Fibroblast of lung (primary cell): ENCODE measurements around the gene STOML1. TPM values are rescaled to one million over a fixed set of nuclear protein-coding genes. Genes with fewer than 3 reads are reported as not detected.

Source experiments
- DNase-seq, 2 donors: peaks; one replicate each; pipeline versions ENCODE4 v3.0.0 to v3.0.0-alpha.2; 2010; ENCODE audit warnings: low read depth in 2 of 2
- H2AFZ ChIP-seq: 2 replicates; pipeline ENCODE4 v1.5.1; 2012; ENCODE audit warnings: low read length, control low read depth, inconsistent platforms
- H3K27ac ChIP-seq: 2 replicates; pipeline ENCODE4 v1.5.1; 2011; ENCODE audit warnings: low read length, control low read depth; ENCODE audit not compliant: insufficient read depth
- H3K27me3 ChIP-seq: 2 replicates; pipeline ENCODE4 v1.5.1; 2011; ENCODE audit warnings: mild to moderate bottlenecking, low read length; ENCODE audit not compliant: control insufficient read depth, insufficient read depth
- H3K36me3 ChIP-seq: 2 replicates; pipeline ENCODE4 v1.5.1; 2011; ENCODE audit warnings: low read length; ENCODE audit not compliant: control insufficient read depth, insufficient read depth
- H3K4me1 ChIP-seq: 2 replicates; pipeline ENCODE4 v1.5.1; 2011; ENCODE audit warnings: low read length; ENCODE audit not compliant: control insufficient read depth, insufficient read depth; ENCODE audit errors: extremely low read depth
- H3K4me2 ChIP-seq: 2 replicates; pipeline ENCODE4 v1.5.1; 2011; ENCODE audit warnings: low read length, control low read depth; ENCODE audit not compliant: insufficient read depth; ENCODE audit errors: extremely low read depth
- H3K4me3 ChIP-seq, 4 experiments: fragments of 200-600 bp in 1 of 4; sonication (generic) in 1 of 4; replicated peaks in 1 of 4; 2 replicates each; pipeline ENCODE4 v1.5.1; 2011 to 2016; ENCODE audit warnings: low read length in 4 of 4, low read depth in 3 of 4, mild to moderate bottlenecking in 3 of 4, control low read depth in 2 of 4, inconsistent platforms in 1 of 4, mixed read lengths in 1 of 4; ENCODE audit not compliant: insufficient read depth in 1 of 4; ENCODE audit errors: control extremely low read depth in 1 of 4
- H3K79me2 ChIP-seq: 2 replicates; pipeline ENCODE4 v1.5.1; 2012; ENCODE audit warnings: mild to moderate bottlenecking, low read length, inconsistent platforms; ENCODE audit not compliant: control insufficient read depth, insufficient read depth
- H3K9ac ChIP-seq: 2 replicates; pipeline ENCODE4 v1.5.1; 2011; ENCODE audit warnings: mild to moderate bottlenecking, low read length, control low read depth; ENCODE audit not compliant: insufficient read depth
- H3K9me3 ChIP-seq: 2 replicates; pipeline ENCODE4 v1.5.1; 2012; ENCODE audit warnings: low read depth, low read length; ENCODE audit not compliant: control insufficient read depth, insufficient read depth
- H4K20me1 ChIP-seq: 2 replicates; pipeline ENCODE4 v1.5.1; 2011; ENCODE audit warnings: low read length; ENCODE audit not compliant: control insufficient read depth, insufficient read depth; ENCODE audit errors: extremely low read depth
- EZH2 ChIP-seq: IDR thresholded peaks from 2 replicates; pipeline ENCODE4 v1.5.1; 2012; ENCODE audit warnings: low read length, control low read depth, mild to moderate bottlenecking; ENCODE audit errors: missing control alignments
- polyA plus RNA-seq, 2 donors: library from polyadenylated mRNA; depleted of rRNA in 1 of 2; stranded (reverse) in 1 of 2; unstranded in 1 of 2; fragments of >200 nt; gene quantifications; 2 replicates each; pipeline ENCODE4 v1.2.1, GENCODE V29; 2011 to 2012; ENCODE audit warnings: missing spikeins in 1 of 2
- total RNA-seq: library from RNA; depleted of rRNA; stranded (reverse); fragments of >200 nt; gene quantifications from 2 replicates; pipeline ENCODE4 v1.2.1, GENCODE V29; 2014
- TF ChIP-seq, protein P1 (sequence below), 2 donors: IDR thresholded peaks in 1 of 2; conservative IDR thresholded peaks in 1 of 2; 1 replicate in 1 of 2; 2 replicates in 1 of 2; pipeline ENCODE4 v1.5.1; 2011 to 2012; ENCODE audit warnings: low read length in 2 of 2, control low read depth in 1 of 2, inconsistent platforms in 1 of 2, low read depth in 1 of 2, mild to moderate bottlenecking in 1 of 2

Gene STOML1
- total and polyA plus RNA-seq, 2 donors (not counting 1 experiment from before 2014, with no cell fraction given): 9.8 to 24.8 TPM

DNA sequence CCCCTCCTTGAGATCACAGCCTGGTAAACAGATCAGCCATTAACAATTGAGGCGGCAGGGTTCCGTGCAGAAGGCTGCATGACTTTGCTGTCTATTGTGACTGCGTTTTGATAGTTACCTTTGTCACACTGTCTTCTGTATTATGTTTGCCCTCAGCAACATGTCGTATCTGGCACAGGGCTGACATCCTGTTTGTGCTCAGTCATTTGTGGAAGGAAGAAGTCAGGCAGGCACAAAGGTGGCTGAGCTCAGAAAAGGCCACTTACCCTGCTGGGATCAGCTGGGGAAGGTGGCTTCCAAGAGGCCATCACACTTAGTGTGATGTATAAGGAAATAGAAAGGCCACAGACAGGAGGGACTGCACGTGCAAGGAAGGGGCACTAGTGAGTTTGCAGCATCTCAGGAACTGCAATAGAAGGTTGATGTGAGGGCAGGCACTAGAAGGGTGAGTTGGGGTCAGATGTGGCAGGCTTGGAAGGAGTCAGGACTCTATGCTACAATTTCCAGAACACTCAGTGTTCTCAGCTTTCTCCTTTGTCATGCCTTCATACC is 15.8 kb upstream of the STOML1 start:
- H3K27me3 ChIP-seq: no peaks in the 10 kb centered on the region
- no peak overlapping the region for H3K9ac ChIP-seq
- H4K20me1 ChIP-seq: peaks cover 4% of the 10 kb centered on the region
- no peak for DNase-seq
- no peak overlapping the region for H3K4me3 ChIP-seq
- no peak for TF ChIP-seq EZH2
- TF ChIP-seq, protein P1, sequence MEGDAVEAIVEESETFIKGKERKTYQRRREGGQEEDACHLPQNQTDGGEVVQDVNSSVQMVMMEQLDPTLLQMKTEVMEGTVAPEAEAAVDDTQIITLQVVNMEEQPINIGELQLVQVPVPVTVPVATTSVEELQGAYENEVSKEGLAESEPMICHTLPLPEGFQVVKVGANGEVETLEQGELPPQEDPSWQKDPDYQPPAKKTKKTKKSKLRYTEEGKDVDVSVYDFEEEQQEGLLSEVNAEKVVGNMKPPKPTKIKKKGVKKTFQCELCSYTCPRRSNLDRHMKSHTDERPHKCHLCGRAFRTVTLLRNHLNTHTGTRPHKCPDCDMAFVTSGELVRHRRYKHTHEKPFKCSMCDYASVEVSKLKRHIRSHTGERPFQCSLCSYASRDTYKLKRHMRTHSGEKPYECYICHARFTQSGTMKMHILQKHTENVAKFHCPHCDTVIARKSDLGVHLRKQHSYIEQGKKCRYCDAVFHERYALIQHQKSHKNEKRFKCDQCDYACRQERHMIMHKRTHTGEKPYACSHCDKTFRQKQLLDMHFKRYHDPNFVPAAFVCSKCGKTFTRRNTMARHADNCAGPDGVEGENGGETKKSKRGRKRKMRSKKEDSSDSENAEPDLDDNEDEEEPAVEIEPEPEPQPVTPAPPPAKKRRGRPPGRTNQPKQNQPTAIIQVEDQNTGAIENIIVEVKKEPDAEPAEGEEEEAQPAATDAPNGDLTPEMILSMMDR (conservative IDR thresholded peaks at IDR 0.05 in 1 of 2, IDR thresholded peaks at IDR 0.05 in 1 of 2; ENCODE audit: low read depth in 1 of 2, low read length in 2 of 2): no peak
- H3K4me1 ChIP-seq: peaks cover 6% of the 10 kb centered on the region
- peaks cover 60% of the 10 kb centered on the region for H3K79me2 ChIP-seq
- peaks cover 7% of the 10 kb centered on the region for H3K36me3 ChIP-seq
- no peak overlapping the region for H3K4me2 ChIP-seq
- H3K9me3 ChIP-seq: no peaks in the 10 kb centered on the region
- H2AFZ ChIP-seq: no peak overlapping the region
- no peak overlapping the region for H3K27ac ChIP-seq

DNA sequence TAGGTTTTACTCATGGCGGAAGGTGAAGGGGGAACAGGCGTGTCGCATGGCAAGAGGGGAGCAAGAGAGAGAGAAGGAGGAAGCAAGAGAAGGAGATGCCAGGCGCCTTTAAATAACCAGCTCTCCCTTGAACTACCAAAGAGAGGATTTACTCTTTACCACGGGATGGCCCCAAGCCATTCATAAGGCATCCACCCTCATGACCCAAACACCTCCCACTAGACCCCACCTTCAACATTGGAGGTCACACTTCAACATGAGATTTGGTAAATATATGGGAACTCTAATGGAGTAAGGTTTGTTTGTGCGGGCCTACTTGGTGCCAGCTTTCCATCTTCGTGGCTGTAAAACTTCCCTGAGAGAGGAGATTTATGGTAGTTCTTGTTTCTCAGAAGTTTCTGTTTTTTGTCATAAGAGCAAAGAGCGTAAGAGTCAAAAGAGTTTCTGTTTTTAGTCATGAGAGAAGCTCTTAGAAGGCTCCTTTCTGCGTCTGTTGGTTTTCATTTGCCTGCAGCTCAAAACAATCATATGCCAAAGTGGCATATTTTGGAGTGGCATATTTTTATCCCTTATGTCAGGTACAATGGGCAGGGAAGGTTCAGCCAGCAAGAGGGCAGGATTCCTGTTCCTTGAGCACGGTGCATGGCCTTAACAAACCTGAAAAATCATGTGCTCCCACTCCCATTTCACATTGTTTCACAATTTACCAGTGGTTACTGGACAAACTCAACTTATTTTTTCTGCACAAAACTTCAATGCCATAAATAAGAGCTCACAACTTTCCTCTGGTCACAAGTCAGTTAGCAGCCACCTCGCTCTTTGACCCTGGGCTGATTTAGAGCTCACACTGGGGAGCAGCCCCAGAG is 14.9 kb upstream of the STOML1 start:
- TF ChIP-seq, protein P1 (conservative IDR thresholded peaks at IDR 0.05 in 1 of 2, IDR thresholded peaks at IDR 0.05 in 1 of 2; ENCODE audit: low read depth in 1 of 2, low read length in 2 of 2): no peak
- TF ChIP-seq EZH2: no peak
- peaks cover 60% of the 10 kb centered on the region for H3K79me2 ChIP-seq
- H3K9me3 ChIP-seq: no peaks in the 10 kb centered on the region
- H3K4me3 ChIP-seq: no peak overlapping the region
- H3K4me2 ChIP-seq: no peak overlapping the region
- DNase-seq: no peak
- no peaks in the 10 kb centered on the region for H3K27me3 ChIP-seq
- peaks cover 8% of the 10 kb centered on the region for H3K36me3 ChIP-seq
- H4K20me1 ChIP-seq: peaks cover 4% of the 10 kb centered on the region
- H3K4me1 ChIP-seq: peaks cover 6% of the 10 kb centered on the region
- no peak overlapping the region for H3K9ac ChIP-seq
- no peak overlapping the region for H3K27ac ChIP-seq
- no peak overlapping the region for H2AFZ ChIP-seq

DNA sequence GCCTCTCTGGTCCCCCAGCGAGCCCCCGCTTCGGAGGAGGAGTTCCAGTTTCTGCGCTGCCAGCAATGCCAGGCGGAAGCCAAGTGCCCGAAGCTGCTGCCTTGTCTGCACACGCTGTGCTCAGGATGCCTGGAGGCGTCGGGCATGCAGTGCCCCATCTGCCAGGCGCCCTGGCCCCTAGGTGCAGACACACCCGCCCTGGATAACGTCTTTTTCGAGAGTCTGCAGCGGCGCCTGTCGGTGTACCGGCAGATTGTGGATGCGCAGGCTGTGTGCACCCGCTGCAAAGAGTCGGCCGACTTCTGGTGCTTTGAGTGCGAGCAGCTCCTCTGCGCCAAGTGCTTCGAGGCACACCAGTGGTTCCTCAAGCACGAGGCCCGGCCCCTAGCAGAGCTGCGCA is 5.9 kb upstream of the STOML1 start:
- Histone ChIP-seq H3K27ac (no peak overlapping the region), H3K79me2 (peaks cover 70% of the 10 kb centered on the region), H2AFZ (no peak overlapping the region), H3K4me3 (peak overlapping the region in 1 of 4 experiments; percentile 91), H3K9ac (no peak overlapping the region), H3K9me3 (no peaks in the 10 kb centered on the region), H3K4me1 (peaks cover 12% of the 10 kb centered on the region), H4K20me1 (no peaks in the 10 kb centered on the region), H3K36me3 (peaks cover 11% of the 10 kb centered on the region), H3K4me2 (no peak overlapping the region), H3K27me3 (no peaks in the 10 kb centered on the region)
- no peak for TF ChIP-seq EZH2
- TF ChIP-seq, protein P1 (conservative IDR thresholded peaks at IDR 0.05 in 1 of 2, IDR thresholded peaks at IDR 0.05 in 1 of 2; ENCODE audit: low read depth in 1 of 2, low read length in 2 of 2): no peak
- DNase-seq: no peak
